ENCODE measurements around the gene VPS52.
"Not testable (repeated sequence)": the region's sequence is repeated elsewhere in the genome, so short reads cannot be mapped to it uniquely, and the experiment has no call there.

VPS52 gene

DNA sequence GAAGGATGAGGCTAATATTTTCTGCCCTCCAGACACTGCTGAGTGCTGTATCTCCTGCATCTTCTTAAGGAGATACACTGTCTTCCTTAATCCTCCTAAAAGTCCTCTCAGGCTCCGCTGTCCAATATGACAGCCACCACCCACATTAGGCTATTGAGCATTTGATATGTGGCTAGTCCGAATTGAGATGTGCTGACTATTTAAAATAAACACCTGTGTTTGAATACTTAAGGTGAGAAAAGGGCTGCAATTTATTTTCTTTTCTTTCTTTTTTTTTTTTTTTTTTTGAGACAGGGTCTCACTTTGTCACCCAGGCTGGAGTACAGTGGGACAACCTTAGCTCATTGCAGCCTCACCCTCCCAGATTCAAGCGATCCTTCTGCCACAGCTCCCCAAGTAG is 30.2 kb upstream of the VPS52 start:
- no peak for DNase-seq (ENCODE audit: low spot score)

DNA sequence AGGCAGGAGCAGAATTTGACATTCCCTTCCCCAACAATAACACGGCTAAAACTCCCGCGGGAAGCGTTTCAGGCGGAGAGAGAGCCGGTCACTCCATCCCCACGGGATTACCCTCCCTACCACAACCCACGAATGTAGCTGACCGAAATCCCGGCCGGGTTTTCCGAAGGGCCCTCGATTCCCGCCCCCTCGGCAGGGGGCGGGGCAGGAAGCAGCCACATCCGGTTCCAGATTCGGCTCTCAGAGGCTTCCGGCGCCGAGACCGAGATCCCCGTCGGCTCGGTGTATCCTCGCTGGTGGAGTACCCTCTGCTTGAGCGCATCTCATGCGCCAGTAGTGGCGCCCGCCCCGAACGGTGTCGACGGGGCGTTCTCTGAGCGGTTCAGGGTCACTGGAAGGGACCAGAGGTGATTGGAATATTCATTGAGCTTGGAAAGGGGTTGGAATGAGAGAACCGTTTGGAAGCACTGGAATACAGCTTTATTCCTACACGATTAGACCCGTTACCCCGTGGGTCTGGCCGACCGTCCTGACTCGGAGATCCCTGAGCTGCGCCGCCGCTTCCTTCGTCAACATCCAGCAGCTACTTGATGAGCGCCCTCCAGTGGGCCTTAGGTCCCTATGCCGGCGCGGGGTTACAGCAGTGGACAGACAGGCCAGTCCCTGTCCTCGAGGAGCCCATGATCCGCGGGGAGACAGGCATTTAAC is 27.7 kb upstream of the VPS52 start:
- DNase-seq (ENCODE audit: low spot score): peak; percentile 93

DNA sequence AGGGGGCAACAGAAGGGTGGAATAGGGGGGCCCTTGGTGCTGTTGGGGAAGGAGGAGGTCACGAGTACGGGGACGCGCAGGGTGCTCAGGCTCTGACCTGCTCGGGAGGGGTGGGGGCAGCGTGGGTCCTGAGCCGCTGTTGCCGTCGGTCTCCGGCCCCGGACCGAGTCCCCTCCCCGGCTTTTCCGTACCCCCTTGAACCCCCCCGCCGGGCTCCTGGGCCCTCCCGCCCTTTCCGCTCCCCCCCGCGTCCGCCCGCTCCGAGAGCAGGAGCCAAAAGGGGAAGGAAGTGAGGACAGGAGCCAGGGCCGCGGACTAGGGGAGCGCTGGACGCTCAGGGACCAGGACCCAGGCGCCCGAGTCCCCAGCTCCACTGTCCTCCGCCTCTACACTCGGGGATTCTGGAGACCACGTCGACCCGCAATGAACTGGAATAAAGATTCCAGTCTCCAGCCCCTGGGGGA is 27.1 kb upstream of the VPS52 start, which contains the start of gene RGL2:
Gene RGL2, minus strand, starts transcription at position 170 of the 464 bp plus-strand sequence. CDS start 332 bp downstream, outside the sequence.
- DNase-seq (ENCODE audit: low spot score): peak; percentile 64

DNA sequence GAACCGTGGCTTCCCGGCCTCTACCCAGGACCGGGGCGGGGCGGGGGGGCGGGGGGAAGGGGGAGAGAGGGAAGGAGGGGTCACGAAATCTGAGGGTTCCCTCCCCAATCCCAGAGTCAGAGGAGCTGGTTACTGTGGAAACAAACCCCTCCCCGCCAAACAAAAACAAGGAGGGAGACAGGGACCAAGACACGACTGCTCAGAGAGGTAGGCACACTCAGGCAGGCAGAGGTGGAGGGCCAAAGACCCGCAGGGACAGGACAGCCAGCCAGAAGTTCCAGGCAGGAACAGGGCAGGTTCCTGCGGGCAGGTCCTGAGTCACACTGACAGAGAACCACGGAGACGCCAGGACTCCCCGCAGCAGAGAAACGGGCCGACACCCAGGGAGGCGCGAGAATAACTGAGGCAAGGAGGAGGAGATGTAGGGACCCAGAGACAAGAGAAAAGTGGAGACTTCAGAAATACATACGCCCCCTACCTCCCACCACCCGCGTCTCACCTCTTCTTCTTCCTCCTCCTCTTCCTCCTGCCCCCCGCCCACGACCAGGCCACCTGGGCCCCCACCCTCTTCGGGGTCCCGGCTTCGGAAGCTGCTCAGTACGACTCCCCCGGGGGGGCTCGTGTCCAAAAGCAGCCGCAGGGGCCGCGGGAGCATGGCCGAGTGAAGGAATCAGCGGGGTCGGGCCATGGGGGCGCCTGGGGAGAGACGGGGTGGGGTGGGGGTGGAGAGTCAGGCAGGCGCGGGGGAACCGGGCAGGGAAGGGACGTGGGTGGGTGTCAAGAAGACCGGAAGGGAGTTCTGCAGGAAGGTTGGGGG is 26.5 kb upstream of the VPS52 start:
- DNase-seq (ENCODE audit: low spot score): peak; percentile 87

DNA sequence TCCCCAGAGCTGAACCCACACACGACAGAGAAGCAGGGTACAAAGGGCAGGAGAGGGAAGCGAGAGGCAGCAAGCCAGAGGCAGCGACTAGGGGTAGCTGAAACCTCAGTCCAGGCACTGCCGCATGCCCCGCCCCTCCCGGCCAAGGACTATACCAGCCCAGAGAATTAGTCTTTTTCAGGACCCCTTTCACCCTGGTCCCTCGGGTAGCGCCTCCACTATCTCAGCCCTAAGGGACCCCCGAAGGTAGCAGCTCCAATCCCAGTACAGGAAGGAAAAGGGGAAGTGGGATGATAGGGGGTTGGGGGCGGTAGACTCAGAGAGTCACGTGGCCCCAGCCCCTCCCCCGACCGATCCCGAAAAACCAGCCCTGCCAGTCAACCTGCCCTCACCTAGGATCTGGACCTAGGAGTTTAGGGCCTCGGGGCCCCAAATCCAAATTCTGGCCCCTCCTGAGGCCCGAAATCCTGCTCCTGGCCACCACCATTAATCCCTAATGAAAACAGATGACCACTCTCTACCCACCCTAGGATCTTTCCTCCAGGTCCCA is 25.8 kb upstream of the VPS52 start:
- no peak for DNase-seq (ENCODE audit: low spot score)

DNA sequence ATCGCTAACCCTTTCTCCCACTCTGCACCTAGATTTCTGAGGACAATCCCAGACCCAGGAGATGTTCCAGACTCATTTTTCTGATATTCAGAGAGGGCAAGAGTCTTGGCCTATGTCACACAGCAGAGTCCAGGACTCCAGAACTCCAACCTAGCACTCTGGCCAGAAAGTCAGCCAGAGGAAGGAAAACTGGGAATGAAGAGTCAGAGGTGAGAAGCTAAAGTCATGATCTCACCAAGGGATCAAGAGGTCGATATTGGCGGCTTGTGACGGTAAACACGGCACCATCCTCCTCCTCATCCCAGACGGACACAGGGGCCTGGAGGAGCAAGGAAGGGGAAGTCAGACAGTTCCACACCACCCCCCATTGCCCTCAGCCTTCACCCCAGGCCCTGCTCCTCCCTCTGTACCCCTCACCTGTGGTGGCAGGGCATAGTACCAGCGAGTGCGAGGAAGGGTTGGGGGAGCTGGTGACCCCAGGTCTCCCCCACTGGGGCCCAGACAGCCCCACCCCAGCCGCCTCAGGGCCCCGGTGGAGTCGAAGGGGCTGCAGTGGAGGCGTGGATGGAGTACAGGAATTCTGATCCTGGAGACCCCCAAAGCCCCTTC is 25.2 kb upstream of the VPS52 start:
- DNase-seq (ENCODE audit: low spot score): no peak

DNA sequence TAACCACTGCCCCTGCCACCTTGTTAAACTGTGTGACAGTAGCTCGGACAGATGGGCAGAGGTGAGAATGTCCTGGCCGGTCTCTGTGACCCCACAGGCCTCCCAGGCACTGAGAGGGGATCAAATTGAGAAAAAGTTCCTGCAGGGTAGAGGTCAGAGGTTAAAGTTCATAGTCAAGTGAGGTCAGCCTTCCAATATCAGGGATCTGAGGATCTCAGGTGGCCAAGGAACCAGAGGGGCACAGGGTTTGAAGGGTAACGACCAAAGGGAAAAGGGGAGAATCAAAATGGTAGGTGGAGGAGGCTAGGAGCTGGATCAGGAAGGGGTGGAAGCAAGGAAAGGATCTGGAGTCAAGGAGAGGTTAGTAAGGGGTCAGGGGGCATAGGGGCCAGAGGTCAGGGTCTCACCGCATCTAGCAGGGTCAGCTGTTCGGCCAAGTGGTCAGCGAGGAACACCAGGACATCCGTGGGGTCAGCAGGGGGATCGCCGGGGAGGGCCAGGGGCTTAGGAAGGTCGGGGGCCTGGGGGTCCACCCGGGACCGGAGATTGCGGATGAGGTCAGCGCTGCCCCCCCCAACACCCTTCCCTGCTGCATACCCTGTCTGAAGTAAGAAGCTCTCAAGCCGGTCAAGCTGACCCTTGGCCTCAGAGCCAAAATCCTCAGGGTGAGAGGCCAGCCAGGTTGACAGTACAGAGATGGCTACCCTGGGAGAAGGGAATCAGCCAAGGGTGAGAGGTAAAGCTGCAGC is 24.1 kb upstream of the VPS52 start:
- no peak for DNase-seq (ENCODE audit: low spot score)

DNA sequence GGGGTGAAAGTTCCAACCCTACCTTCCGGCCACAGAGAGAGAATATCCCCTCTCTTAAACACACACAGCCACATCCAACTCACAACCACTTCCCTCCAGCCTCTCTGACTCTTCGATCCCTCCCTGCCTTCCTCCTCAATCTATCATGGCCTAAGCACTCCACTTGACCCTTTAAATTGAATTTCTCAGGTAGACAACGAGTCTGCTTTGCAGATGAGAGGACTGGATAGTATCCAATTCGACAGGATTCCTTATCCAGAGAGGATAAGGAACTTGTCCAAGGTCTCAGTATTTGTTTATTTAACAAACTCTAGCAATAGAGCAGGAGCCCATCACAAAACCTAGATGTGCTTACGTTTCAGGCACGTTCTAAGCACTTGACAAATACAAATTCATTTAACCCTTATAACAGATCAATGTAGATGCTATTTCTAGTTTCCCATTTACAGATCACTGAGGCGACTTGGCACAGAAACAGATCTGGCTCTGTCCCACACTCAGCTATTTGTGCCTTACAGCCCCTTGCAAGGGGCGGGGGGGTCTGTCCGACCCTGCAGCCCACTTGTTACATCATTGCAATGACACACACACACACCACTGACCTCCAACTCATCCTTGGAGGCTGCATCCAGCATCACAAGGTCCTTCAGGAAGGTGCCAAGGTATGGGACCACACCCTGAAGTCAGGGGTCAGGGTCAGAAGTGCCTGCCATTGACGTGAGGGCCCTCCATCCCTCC is 22.6 kb upstream of the VPS52 start:
- DNase-seq (ENCODE audit: low spot score): no peak

DNA sequence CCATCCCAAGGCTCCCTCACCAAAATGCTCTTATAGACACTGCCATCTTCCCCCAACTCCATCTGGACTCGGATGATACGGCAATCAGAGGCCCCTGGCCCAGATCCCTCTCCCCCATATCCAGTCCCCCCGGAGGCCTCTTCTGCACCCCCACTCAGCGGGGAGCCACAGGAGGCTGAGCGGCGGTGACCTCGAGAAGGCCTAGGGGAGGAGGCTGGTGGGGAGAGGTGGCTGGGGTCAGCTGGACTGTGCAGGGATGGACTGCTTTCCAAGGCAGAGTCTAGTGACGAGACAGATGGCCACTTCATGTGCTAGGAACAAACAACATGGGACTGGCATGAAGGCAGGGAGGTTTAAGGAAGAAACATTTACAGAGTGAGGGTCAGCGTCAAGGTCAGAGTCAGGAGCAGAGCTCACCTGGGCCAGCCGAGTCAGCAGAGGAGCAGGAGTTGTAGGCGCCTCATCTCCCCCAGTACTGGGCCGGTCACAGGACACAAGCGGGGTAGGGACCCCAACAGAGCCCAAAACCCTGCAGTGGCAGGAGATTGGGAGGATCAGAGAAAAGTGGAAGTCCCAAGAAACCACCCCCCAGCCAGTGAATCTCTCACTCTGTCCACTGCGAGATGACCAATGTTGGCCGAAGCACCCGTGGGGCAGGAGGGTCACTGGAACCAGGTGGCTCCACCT is 21.5 kb upstream of the VPS52 start:
- DNase-seq (ENCODE audit: low spot score): no peak

DNA sequence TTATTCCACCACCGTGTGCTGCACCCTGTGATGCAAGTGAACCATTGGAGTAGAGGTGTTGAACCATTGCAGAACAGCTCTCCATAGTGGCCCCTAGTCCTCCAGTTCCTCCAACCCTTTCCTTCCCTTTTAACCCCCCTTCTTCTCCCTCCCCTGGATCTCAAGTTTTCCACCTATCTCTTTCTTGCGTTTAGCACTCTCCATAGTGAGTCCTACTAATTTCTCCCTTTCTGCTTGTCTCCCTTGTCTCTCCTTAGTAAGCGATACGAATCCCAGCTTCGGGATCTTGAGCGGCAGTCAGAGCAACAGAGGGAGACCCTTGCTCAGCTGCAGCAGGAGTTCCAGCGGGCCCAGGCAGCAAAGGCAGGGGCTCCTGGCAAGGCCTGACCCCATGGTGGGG is 18.8 kb upstream of the VPS52 start:
- no peak for DNase-seq (ENCODE audit: low spot score)

DNA sequence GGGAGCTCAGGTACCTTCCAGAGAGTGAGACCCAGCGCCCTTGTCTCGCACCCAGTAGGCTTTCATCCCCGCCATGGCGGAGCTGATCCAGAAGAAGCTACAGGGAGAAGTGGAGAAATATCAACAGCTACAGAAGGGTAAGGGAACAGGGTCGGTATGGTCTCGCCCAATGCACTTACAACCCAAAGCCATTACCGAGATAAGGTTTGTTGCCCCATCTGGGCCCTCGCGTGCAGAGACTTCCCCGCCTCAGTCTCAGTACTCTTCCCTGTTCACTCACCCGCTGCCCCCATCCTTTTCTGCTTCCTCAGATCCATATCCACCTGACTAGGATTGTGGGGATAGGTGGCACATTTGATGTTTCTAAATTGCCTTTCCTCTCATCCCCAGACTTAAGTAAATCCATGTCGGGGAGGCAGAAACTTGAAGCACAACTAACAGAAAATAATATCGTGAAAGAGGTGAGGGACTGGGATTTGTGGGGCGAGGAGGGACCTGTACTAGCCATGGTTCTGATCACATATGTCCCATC is 18.2 kb upstream of the VPS52 start:
- DNase-seq (ENCODE audit: low spot score): no peak

DNA sequence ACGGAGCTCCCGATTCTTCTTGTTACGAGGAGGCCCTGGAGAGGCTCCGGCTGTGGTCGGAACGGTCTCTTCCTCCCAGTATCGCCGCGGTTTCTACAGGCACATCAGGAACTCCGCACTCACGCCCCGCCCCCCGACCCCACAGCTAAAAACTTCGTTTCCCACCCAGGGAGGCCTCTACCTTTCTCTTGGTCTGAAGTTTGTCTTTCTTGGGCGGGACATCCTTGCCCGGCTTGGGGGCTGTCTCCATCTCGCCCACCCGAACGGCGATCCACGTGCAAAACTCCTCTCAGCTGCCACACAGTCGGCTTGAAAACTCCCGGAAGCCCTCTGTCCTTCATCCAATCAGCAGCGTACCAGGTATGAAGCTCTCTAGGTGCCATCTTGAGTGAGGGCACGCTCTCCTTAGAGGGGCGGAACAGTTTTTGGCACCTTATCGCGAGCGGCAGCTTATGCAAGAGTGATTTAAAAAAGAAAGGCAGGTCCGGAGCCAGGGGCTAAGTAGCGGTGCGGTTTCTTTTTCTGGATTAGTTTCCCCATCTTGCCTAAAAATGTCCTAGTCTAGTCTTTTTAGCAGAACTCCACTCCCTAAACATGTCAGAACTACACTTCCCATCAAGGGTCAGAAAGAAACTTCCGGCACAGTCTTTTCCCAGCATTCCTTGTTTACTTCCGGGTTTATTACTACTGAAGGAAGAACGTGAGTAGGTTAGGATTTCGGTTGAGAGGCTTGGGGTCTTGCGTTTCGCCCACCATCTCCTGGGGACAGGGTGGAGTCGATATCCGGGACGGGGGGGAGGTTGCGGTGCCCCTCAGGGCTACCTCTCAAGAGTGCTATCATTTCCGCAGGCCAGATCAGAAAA is 17.5 kb upstream of the VPS52 start, which contains the start of the genes PFDN6 and WDR46:
Gene PFDN6, plus strand, starts transcription at position 681 of the 863 bp plus-strand sequence. CDS start 256 bp downstream, outside the sequence.
Gene WDR46, minus strand, starts transcription at position 319 of the 863 bp plus-strand sequence. Its CDS starts 69 bp downstream, at position 250.
- DNase-seq (ENCODE audit: low spot score): peak; percentile 85

DNA sequence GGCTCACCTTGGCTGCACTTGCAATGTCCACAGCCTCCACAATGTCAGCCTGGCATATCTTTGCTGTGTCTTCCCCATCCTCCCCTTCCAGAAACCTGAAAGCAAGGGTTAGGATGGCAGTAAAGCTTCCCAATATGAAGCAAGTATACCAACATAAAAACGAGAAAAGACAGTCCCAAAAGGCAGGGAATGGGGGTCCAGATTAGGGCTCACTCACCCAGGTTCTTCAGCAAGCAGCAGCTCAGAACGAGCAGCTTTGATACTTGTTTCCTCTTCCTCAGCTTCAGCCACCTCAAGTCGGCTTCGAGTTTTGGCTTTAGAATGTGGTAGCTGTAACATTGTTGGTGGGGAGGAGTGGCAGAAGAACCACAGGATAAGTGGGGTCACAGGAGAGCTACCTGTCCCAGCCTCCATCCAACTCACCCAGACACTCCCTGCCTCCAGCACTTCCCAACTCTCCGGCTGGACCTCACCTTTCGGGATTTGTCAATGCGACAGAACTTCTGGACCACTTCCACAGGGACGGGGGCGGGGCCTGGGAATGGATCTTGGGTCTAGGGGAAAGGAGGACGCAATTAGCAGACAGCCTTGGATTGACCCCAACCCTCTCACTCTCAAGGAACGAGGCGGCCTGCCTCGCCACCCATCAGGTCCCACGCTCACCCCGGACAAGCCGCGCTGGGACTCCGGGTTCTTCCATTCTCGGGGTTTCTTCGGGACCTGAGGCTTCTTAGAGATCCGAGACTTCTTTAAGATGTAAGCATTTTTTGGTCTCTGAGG is 16.7 kb upstream of the VPS52 start:
- no peak for DNase-seq (ENCODE audit: low spot score)

DNA sequence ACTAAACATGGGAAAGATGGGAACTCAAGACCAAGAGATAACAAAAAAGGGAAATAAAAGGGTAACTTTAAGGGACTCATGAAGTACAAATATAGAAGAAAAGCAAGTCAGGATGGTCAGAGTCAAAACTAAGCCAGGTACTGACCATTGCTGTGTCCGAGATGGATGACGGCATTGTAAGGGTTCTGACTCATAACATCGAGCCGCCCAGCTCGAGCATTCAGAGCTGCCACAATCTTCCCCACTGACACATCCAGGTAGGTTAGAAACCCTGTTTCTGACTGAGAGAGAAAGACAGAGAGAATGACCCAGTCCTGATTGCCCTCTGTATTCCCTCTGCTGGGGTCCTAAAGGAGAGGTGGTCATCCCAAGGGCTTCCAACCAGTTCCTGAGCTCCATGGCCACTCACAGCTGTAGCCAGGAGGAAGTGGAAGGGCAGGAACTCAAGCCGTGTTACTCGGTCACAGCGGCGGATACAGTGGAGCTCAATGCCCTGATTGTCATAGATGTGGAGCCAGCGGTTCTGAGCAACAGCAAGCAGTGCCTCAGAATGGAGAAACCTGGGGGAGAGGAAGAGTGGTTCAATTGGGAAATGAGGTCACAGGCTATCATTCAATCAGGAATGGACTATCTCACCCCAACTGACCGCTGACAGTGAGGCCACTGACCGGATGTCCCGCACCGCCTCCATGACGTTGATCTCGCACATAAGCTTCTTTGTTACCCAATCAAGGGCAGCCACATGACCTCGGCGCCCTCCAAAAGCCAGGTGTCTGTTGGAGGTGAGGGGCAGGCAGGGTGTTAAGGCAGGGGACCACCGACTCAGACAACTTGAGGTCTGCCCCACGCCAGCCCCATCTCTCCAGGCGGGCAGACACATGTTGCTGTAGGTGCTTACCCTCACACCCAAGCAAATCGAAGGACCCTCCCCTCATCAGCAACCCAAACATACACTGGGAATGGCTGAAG is 15.6 kb upstream of the VPS52 start:
- DNase-seq (ENCODE audit: low spot score): no peak

DNA sequence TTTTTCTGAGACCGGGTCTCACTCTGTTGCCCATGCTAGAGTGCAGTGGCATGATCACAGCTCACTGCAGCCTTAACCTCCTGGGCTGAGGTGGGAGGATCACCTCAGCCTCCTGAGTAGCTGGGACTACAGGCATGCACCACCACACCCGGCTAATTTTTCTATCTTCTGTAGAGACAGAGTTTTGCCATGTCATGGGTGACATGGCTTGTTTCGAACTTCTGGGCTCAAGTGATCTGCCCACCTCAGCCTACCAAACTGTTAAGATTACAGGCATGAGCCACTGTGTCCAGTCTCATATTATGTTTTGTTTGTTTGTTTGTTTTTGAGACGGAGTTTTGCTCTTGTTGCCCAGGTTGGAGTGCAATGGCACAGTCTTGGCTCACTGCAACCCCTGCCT is 13.5 kb upstream of the VPS52 start:
- not testable (repeated sequence) for DNase-seq (ENCODE audit: low spot score)

DNA sequence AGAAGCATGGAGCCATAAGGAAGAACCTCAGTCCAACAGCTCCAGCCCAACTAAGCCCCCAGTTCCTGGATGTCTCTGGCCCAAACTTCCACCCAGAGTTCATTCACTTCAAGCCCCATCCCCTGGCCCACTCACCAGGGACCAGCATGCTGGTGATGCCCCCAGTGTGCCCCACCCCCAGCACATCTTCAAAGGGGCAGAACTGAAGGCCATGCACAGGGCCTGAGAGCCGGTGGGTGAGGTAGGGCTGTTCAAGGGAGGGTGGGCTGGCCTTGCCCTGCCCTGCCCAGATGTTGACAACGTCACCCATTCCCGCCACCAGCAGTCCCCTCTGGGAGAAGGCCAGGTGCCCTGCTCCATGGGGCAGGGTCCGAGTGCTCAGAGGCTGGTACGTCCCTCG is 8.9 kb upstream of the VPS52 start:
- no peak for DNase-seq (ENCODE audit: low spot score)

DNA sequence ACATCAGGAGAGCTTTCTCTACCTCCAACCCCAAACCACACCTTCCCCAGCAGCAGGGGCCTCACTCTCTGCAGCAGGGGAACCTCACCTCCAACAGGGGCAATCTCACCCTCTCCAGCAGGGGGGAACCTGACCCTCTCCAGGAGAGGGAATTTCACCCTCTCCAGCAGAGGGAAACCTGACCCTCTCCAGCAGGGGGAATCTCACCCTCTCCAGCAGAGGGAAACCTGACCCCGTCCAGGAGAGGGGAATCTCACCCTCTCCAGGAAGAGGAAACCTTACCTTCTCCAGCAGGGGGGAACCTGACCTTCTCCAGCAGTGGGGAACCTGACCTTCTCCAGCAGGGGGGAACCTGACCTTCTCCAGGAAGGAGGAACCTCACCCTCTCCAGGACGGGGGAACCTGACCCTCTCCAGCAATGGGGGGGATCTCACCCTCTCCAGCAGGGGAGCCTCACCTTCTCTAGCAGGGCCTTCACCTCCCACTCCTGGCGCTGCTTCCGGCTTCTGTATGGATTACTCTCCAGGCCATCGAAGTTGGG is 8.4 kb upstream of the VPS52 start:
- no peak for DNase-seq (ENCODE audit: low spot score)
